Endodermal cell (in vitro differentiated cells): ENCODE data around the gene DNAAF1. TPM values are rescaled to one million over a fixed set of nuclear protein-coding genes. Genes with fewer than 3 reads are reported as not detected.

ENCODE experiments used
- DNase-seq: peaks from one replicate; pipeline ENCODE4 v3.0.0-alpha.2; 2017
- H3K27ac ChIP-seq: 2 replicates; pipeline ENCODE4 v1.5.1; 2013; ENCODE audit warnings: mild to moderate bottlenecking, low read depth, low read length, moderate library complexity
- H3K27me3 ChIP-seq: 2 replicates; pipeline ENCODE4 v1.6.1; 2013; ENCODE audit warnings: mild to moderate bottlenecking, low read length, moderate library complexity; ENCODE audit not compliant: insufficient read depth, control insufficient read depth, poor library complexity, severe bottlenecking
- H3K36me3 ChIP-seq: 2 replicates; pipeline ENCODE4 v1.7.0; 2013; ENCODE audit warnings: mild to moderate bottlenecking, low read length, moderate library complexity; ENCODE audit not compliant: control insufficient read depth, insufficient read depth
- H3K4me1 ChIP-seq: one replicate; pipeline ENCODE4 v1.7.0; 2013; ENCODE audit warnings: low read length; ENCODE audit not compliant: control insufficient read depth, insufficient read depth
- H3K4me3 ChIP-seq: 2 replicates; pipeline ENCODE4 v1.5.1; 2013; ENCODE audit warnings: mild to moderate bottlenecking, low read length, moderate library complexity
- H3K9ac ChIP-seq: 2 replicates; pipeline ENCODE4 v1.6.1; 2013; ENCODE audit warnings: mild to moderate bottlenecking, low read length, moderate library complexity; ENCODE audit not compliant: poor library complexity, severe bottlenecking; ENCODE audit errors: extremely low read depth
- H3K9me3 ChIP-seq: 2 replicates; pipeline ENCODE4 v1.6.1; 2013; ENCODE audit warnings: mild to moderate bottlenecking, low read length, moderate library complexity; ENCODE audit not compliant: control insufficient read depth
- H3K27ac Mint-ChIP-seq: 2 replicates; pipeline ENCODE4 v1.8.0; 2020; ENCODE audit warnings: mixed read lengths
- H3K27me3 Mint-ChIP-seq: 2 replicates; pipeline ENCODE4 v1.8.0; 2021; ENCODE audit warnings: mild to moderate bottlenecking, mixed read lengths; ENCODE audit not compliant: insufficient read depth
- H3K36me3 Mint-ChIP-seq: 2 replicates; pipeline ENCODE4 v1.8.0; 2020; ENCODE audit warnings: low read depth, mixed read lengths
- H3K4me1 Mint-ChIP-seq: 2 replicates; pipeline ENCODE4 v1.8.0; 2020; ENCODE audit warnings: mixed read lengths
- H3K4me3 Mint-ChIP-seq: 2 replicates; pipeline ENCODE4 v1.8.0; 2020; ENCODE audit warnings: mild to moderate bottlenecking, moderate library complexity, mixed read lengths
- H3K9me3 Mint-ChIP-seq: 2 replicates; pipeline ENCODE4 v1.8.0; 2020; ENCODE audit warnings: mild to moderate bottlenecking, mixed read lengths
- whole genome bisulfite sequencing, 2 experiments: methylation state at CpG; one replicate each; pipeline versions ENCODE4 v1.1.5 to v1.1.7; 2013; ENCODE audit warnings: missing lambda C conversion rate in 2 of 2, mixed read lengths in 1 of 2; ENCODE audit not compliant: insufficient coverage in 1 of 2, insufficient read length in 1 of 2; 5-methylcytosine and 5-hydroxymethylcytosine counted together
- total RNA-seq, 2 donors: library from RNA; stranded (reverse); fragmentation: NEBNext Ultra II Directional in 1 of 2; extraction: Animal tissue kit (Norgen Biotek cat#: 25700) in 1 of 2; gene quantifications; 2 replicates in 1 of 2; 3 replicates in 1 of 2; pipeline ENCODE4 v1.2.1, GENCODE V29; 2021
- TF ChIP-seq, protein P1 (sequence below): fragments of 200-600 bp; sonication (generic); conservative IDR thresholded peaks from 2 replicates; pipeline ENCODE4 v1.5.0; 2021; ENCODE audit warnings: antibody characterized with exemption, mild to moderate bottlenecking

DNAAF1 gene
- total RNA-seq, 2 donors from 2014 or later: 0.59 to 0.66 TPM

GRCh38 chr16:84225126-84225525 is 80.0 kb downstream of the DNAAF1 start:
- TF ChIP-seq, protein P1, sequence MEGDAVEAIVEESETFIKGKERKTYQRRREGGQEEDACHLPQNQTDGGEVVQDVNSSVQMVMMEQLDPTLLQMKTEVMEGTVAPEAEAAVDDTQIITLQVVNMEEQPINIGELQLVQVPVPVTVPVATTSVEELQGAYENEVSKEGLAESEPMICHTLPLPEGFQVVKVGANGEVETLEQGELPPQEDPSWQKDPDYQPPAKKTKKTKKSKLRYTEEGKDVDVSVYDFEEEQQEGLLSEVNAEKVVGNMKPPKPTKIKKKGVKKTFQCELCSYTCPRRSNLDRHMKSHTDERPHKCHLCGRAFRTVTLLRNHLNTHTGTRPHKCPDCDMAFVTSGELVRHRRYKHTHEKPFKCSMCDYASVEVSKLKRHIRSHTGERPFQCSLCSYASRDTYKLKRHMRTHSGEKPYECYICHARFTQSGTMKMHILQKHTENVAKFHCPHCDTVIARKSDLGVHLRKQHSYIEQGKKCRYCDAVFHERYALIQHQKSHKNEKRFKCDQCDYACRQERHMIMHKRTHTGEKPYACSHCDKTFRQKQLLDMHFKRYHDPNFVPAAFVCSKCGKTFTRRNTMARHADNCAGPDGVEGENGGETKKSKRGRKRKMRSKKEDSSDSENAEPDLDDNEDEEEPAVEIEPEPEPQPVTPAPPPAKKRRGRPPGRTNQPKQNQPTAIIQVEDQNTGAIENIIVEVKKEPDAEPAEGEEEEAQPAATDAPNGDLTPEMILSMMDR: no peak

DNA sequence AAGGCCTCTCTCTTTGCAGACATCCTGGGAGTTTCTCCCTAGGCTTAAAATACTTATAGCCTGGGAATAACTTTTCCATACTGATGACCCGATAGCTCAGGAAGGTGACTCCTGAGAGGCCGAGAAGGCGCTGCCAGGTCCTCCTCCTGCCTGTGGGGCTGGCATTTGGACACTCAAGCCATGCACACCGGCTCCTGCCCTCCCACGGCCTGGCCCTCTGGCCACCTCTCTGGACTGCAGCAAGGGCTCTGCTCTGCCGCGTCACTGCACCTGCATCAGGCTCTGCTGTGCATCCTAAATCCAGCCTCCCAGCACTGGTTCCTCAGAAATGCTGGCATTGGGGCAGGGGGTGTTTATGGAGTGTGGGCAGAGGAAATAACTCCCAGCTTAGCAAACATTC is 80.5 kb downstream of the DNAAF1 start:
- H3K36me3 ChIP-seq: no peaks in the 10 kb centered on the region
- 94 to 95% methylated on average over 7 of the region's 7 CpGs for WGBS, 2 experiments

More at GRCh38 chr16:84225126-84225525, 80.0 kb downstream of the DNAAF1 start:
- no peak overlapping the region for H3K27ac Mint-ChIP-seq
- Histone ChIP-seq H3K27me3 (no peaks in the 10 kb centered on the region), H3K9me3 (no peaks in the 10 kb centered on the region), H3K4me1 (no peaks in the 10 kb centered on the region), H3K36me3 (no peaks in the 10 kb centered on the region), H3K4me3 (no peak overlapping the region), H3K9ac (no peak overlapping the region), H3K27ac (no peak overlapping the region)
- peaks cover under 1% of the 10 kb centered on the region for H3K4me1 Mint-ChIP-seq
- no peak for DNase-seq
- H3K27me3 Mint-ChIP-seq: no peaks in the 10 kb centered on the region
- H3K36me3 Mint-ChIP-seq: no peaks in the 10 kb centered on the region
- 82 to 95% methylated on average over 3 of the region's 3 CpGs for WGBS, 2 experiments
- H3K9me3 Mint-ChIP-seq: no peaks in the 10 kb centered on the region
- no peak overlapping the region for H3K4me3 Mint-ChIP-seq

DNA sequence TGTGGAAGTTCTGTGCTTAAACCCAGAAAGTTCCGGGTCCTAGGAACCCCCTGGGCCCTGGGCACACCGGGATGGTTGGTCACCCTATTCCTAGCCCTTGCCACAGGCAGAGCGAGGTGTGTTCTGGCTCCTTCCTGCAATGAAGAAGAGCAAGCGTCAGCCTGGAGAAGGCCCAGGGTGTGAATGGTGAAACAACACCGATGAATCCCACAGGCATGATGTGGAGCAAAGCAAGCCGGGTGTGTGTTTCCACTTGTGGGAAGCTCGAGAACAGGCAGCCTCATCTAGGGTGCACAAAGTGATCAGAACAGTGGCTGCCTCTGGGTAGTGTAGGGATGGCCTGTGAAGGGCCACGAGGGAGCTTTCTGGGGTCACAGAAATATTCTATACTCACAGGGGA is 80.9 kb downstream of the DNAAF1 start:
- H3K36me3 Mint-ChIP-seq: no peaks in the 10 kb centered on the region
- H3K27me3 Mint-ChIP-seq: peaks cover 2% of the 10 kb centered on the region
- no peak overlapping the region for H3K4me3 Mint-ChIP-seq
- 87 to 93% methylated on average over 8 of the region's 8 CpGs for WGBS, 2 experiments
- H3K9me3 Mint-ChIP-seq: no peaks in the 10 kb centered on the region
- no peak overlapping the region for H3K27ac Mint-ChIP-seq
- TF ChIP-seq, protein P1: no peak
- Histone ChIP-seq H3K4me3 (no peak overlapping the region), H3K36me3 (no peaks in the 10 kb centered on the region), H3K4me1 (no peaks in the 10 kb centered on the region), H3K9me3 (no peaks in the 10 kb centered on the region), H3K27ac (no peak overlapping the region), H3K9ac (no peak overlapping the region), H3K27me3 (no peaks in the 10 kb centered on the region)
- no peak for DNase-seq
- no peaks in the 10 kb centered on the region for H3K4me1 Mint-ChIP-seq

More for the DNA sequence above, 80.5 kb downstream of the DNAAF1 start:
- Histone ChIP-seq H3K9ac (no peak overlapping the region), H3K4me1 (no peaks in the 10 kb centered on the region), H3K27me3 (no peaks in the 10 kb centered on the region), H3K27ac (no peak overlapping the region), H3K9me3 (no peaks in the 10 kb centered on the region), H3K4me3 (no peak overlapping the region)
- TF ChIP-seq, protein P1: no peak
- H3K36me3 Mint-ChIP-seq: no peaks in the 10 kb centered on the region
- H3K27ac Mint-ChIP-seq: no peak overlapping the region
- no peaks in the 10 kb centered on the region for H3K9me3 Mint-ChIP-seq
- H3K27me3 Mint-ChIP-seq: no peaks in the 10 kb centered on the region
- DNase-seq: no peak
- no peaks in the 10 kb centered on the region for H3K4me1 Mint-ChIP-seq
- H3K4me3 Mint-ChIP-seq: no peak overlapping the region

Other genes starting within 250 kb of the DNAAF1 start
- 10 to 100 TPM; 11.1 to 19.0 TPM for gene MLYCD, start 246.2 kb upstream of the DNAAF1 start, total RNA-seq
- gene OSGIN1, start 192.1 kb upstream of the DNAAF1 start, total RNA-seq: 1 to 10 TPM; 1.6 to 2.7 TPM
- gene NECAB2, start 177.1 kb upstream of the DNAAF1 start, total RNA-seq: 1 to 10 TPM; 2.7 to 3.3 TPM
- gene SLC38A8, start 102.5 kb upstream of the DNAAF1 start, total RNA-seq: not detected
- 10 to 100 TPM; 59.7 to 62.9 TPM for gene MBTPS1, start 28.4 kb upstream of the DNAAF1 start, total RNA-seq
- gene HSDL1, start 131 bp upstream of the DNAAF1 start, total RNA-seq: 10 to 100 TPM; 49.5 to 68.3 TPM
- 10 to 100 TPM; 92.0 to 99.8 TPM for gene TAF1C, start 41.7 kb downstream of the DNAAF1 start, total RNA-seq
- not detected for gene ADAD2, start 45.8 kb downstream of the DNAAF1 start, total RNA-seq
- not detected for gene KCNG4, start 94.7 kb downstream of the DNAAF1 start, total RNA-seq
- under 1 TPM in 1 of 2 donors, not detected in 1; 0.15 TPM for gene WFDC1, start 149.6 kb downstream of the DNAAF1 start, total RNA-seq
- 1 to 10 TPM; 2.0 to 2.6 TPM for gene ATP2C2, start 223.2 kb downstream of the DNAAF1 start, total RNA-seq